BLaER1 treated with 17β-estradiol and CSF1 and Interleukin-3, amounts not matched to agents 10 nM and 100 nM (cell line): ENCODE measurements around the gene GGTLC1.

Source experiments
- H3K27ac ChIP-seq, 11 experiments: shearing (Covaris generic); formaldehyde crosslinking; 2 replicates each; pipeline ENCODE4 v1.8.1; 2022
- H3K27me3 ChIP-seq, 11 experiments: shearing (Covaris generic); formaldehyde crosslinking; 2 replicates each; pipeline ENCODE4 v1.8.1; 2022
- H3K36me3 ChIP-seq, 11 experiments: shearing (Covaris generic); formaldehyde crosslinking; 2 replicates each; pipeline ENCODE4 v1.8.1; 2022
- H3K4me1 ChIP-seq, 10 experiments: shearing (Covaris generic); formaldehyde crosslinking; 2 replicates each; pipeline ENCODE4 v1.8.1; 2022
- H3K4me2 ChIP-seq, 11 experiments: shearing (Covaris generic); formaldehyde crosslinking; 2 replicates each; pipeline ENCODE4 v1.8.1; 2022
- H3K4me3 ChIP-seq, 10 experiments: shearing (Covaris generic); formaldehyde crosslinking; 2 replicates each; pipeline ENCODE4 v1.8.1; 2022
- H3K9ac ChIP-seq, 11 experiments: shearing (Covaris generic); formaldehyde crosslinking; 2 replicates each; pipeline ENCODE4 v1.8.1; 2022
- H3K9me3 ChIP-seq, 11 experiments: shearing (Covaris generic); formaldehyde crosslinking; replicated peaks in 1 of 11; 2 replicates each; pipeline ENCODE4 v1.8.1; 2022
- H4K20me1 ChIP-seq, 11 experiments: shearing (Covaris generic); formaldehyde crosslinking; 2 replicates each; pipeline ENCODE4 v1.8.1; 2022
- Cebpa-rat ChIP-seq, 11 experiments: shearing (Covaris generic); IDR thresholded peaks; 2 replicates each; pipeline ENCODE4 v1.8.1; 2022

The GGTLC1 gene

DNA sequence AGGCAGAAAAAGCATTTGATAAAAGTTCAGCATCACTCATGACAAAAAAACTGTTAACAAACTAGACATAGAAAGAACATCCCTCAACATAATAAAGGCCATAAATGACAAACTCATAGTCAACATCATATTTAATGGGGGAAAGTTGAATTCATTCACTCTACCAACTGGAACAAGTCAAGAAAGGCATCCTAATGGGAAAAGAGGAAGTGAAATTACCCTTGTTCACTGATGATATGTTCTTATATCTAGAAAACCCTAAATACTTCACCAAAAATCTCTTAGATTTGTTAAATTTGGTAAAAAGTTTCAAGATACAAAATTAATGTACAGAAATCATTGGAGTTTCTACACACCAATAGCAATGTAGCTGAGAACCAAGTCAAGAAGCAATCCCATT is 48.9 kb downstream of the GGTLC1 start:
- TF ChIP-seq Cebpa-rat (IDR thresholded peaks at IDR 0.05), result no peak
- H3K27ac ChIP-seq, result no peak overlapping the region
- no peak overlapping the region for H3K4me3 ChIP-seq
- no peaks in the 10 kb centered on the region; a peak in 1 of 20 replicates for H3K4me1 ChIP-seq
- H3K9me3 ChIP-seq, result peaks cover 12 to 20% (median 15%) of the 10 kb centered on the region in 11 experiments
- no peaks in the 10 kb centered on the region for H3K27me3 ChIP-seq
- no peak overlapping the region for H3K9ac ChIP-seq
- no peaks in the 10 kb centered on the region for H4K20me1 ChIP-seq
- H3K36me3 ChIP-seq, result no peaks in the 10 kb centered on the region
- H3K4me2 ChIP-seq, result no peak overlapping the region

DNA sequence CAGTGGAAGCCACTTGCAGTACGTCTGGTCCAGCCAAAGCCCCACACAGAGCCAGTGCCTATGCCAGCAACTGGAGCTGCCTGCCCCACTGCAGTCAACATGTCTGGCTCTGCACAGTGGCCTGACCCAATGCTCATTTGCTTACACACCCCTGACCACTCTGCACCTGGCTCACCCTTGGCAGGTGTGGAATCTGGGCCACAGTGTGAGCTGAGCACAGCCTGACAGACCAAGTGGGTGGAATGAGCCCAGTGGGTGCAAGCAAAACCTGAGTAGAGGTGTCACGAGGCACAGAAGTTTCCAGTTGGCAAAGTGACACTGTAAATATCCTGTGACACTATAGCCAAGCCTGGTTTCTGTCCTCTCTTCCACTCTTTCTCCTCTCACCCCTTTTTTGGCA is 49.5 kb downstream of the GGTLC1 start:
- H3K9me3 ChIP-seq, result peaks cover 12 to 20% (median 15%) of the 10 kb centered on the region in 11 experiments
- H3K36me3 ChIP-seq, result no peaks in the 10 kb centered on the region
- no peaks in the 10 kb centered on the region; a peak in 1 of 20 replicates for H3K4me1 ChIP-seq
- H3K27me3 ChIP-seq, result no peaks in the 10 kb centered on the region
- H3K27ac ChIP-seq, result no peak overlapping the region
- no peak overlapping the region for H3K4me3 ChIP-seq
- TF ChIP-seq Cebpa-rat (IDR thresholded peaks at IDR 0.05), result no peak
- no peak overlapping the region for H3K9ac ChIP-seq
- H3K4me2 ChIP-seq, result no peak overlapping the region
- no peaks in the 10 kb centered on the region for H4K20me1 ChIP-seq

DNA sequence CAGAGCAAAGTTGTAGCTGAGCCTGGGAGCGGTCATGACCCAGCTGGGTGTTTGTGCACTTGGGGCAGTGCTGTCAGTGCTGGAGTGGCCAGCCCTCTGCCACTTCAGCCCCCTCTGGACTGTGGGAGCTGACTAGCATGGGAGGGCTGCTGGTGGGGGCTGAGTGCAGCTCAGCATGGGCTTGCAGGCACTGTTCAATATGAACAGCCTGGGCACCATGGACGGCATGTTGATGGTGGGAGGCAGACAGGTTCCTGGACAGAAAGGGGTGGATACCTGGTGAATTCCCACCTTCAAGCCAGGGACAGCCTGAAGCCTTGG is 50.5 kb downstream of the GGTLC1 start:
- no peak overlapping the region for H3K4me2 ChIP-seq
- no peak overlapping the region for H3K27ac ChIP-seq
- H3K27me3 ChIP-seq, result no peaks in the 10 kb centered on the region
- TF ChIP-seq Cebpa-rat (IDR thresholded peaks at IDR 0.05), result no peak
- H3K9me3 ChIP-seq, result peaks cover 12 to 20% (median 15%) of the 10 kb centered on the region in 11 experiments
- H4K20me1 ChIP-seq, result no peaks in the 10 kb centered on the region
- H3K4me1 ChIP-seq, result no peaks in the 10 kb centered on the region; a peak in 1 of 20 replicates
- no peaks in the 10 kb centered on the region for H3K36me3 ChIP-seq
- no peak overlapping the region for H3K4me3 ChIP-seq
- no peak overlapping the region for H3K9ac ChIP-seq

DNA sequence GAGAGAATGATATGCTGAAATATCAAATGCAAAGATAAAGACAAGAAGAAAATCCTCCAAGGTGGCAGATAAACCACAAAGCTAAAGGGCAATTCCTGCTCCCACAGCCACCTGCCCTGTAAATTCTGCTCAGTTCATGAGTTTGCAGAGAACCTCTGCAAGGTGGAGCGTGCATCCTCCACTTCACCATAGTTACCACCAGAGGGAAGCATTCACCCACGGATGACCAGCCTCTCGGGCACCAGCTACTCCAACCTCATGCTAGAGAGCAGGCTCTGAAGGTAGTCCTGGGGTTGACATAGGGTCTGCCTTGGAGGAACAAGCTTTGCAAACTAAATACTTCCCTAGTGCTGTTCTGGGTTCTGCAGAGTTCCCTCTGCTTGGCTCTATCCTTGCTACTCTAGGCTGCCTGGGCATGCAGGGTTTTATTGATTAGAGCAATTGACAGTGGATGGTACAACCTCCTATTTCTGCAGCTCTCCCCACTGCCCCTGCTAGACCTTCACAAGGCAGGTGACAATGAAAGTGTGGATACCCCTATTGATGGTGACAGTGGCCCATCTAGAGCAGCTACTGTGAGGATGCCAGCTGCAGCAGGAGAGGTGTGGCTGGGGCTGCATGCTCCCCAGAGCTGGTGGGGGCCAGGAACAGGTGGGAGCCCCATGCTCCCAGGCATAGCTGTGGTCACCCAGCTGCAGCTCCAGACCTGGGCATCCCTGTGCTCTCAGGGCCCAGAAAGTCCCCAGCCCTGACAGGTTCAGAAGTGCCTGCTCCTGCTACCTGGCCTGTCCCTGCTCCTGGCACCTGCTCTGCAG is 51.1 kb downstream of the GGTLC1 start:
- TF ChIP-seq Cebpa-rat (IDR thresholded peaks at IDR 0.05), result no peak
- H4K20me1 ChIP-seq, result no peaks in the 10 kb centered on the region
- H3K4me2 ChIP-seq, result no peak overlapping the region
- no peak overlapping the region for H3K9ac ChIP-seq
- no peaks in the 10 kb centered on the region; a peak in 1 of 20 replicates for H3K4me1 ChIP-seq
- peaks cover 12 to 20% (median 15%) of the 10 kb centered on the region in 11 experiments for H3K9me3 ChIP-seq
- no peak overlapping the region for H3K27ac ChIP-seq
- H3K4me3 ChIP-seq, result no peak overlapping the region
- no peaks in the 10 kb centered on the region for H3K27me3 ChIP-seq
- H3K36me3 ChIP-seq, result no peaks in the 10 kb centered on the region
